ENCODE data around the gene CA10.

Gene CA10

GRCh38 chr17:52138752-52139151 is 19.8 kb downstream of the CA10 start:
- DNase-seq (ENCODE audit: low read depth, low spot score) = no peak
- TF ChIP-seq CTCF (IDR thresholded peaks at IDR 0.05; ENCODE audit: insufficient read depth, low read length, missing control alignments) = no peak
- ChIA-PET POLR2A (no interaction called here), CTCF (no interaction called here)
- no peak overlapping the region for H3K4me3 ChIP-seq (ENCODE audit: low read depth, low read length)

- CTCF ChIA-PET = interaction anchor here (1.1 kb wide), 1 partner anchor 25 kb away, joined by 3 read pairs; no protein-coding TSS in a partner anchor
- TF ChIP-seq CTCF (IDR thresholded peaks at IDR 0.05; ENCODE audit: insufficient read depth, low read length, missing control alignments) = no peak
- POLR2A ChIA-PET = no interaction called here
- H3K4me3 ChIP-seq (ENCODE audit: low read depth, low read length) = no peak overlapping the region
- DNase-seq (ENCODE audit: low read depth, low spot score) = no peak
Observed at GRCh38 chr17:52138350-52138749, 20.2 kb downstream of the CA10 start.

GRCh38 chr17:52136166-52136565 is 22.3 kb downstream of the CA10 start:
- no peak overlapping the region for H3K4me3 ChIP-seq (ENCODE audit: low read depth, low read length)
- POLR2A ChIA-PET = no interaction called here
- no peak for DNase-seq (ENCODE audit: low read depth, low spot score)
- CTCF ChIA-PET = no interaction called here
- TF ChIP-seq CTCF (IDR thresholded peaks at IDR 0.05; ENCODE audit: insufficient read depth, low read length, missing control alignments) = no peak

GRCh38 chr17:52134641-52135040 is 23.9 kb downstream of the CA10 start:
- CTCF ChIA-PET = no interaction called here
- POLR2A ChIA-PET = no interaction called here
- DNase-seq (ENCODE audit: low read depth, low spot score) = no peak

GRCh38 chr17:52128721-52129120 is 29.8 kb downstream of the CA10 start:
- ChIA-PET POLR2A (no interaction called here), CTCF (no interaction called here)
- no peak overlapping the region for H3K4me3 ChIP-seq (ENCODE audit: low read depth, low read length)
- DNase-seq (ENCODE audit: low read depth, low spot score) = no peak
- TF ChIP-seq CTCF (IDR thresholded peaks at IDR 0.05; ENCODE audit: insufficient read depth, low read length, missing control alignments) = no peak

More at GRCh38 chr17:52134641-52135040, 23.9 kb downstream of the CA10 start:
- no peak for TF ChIP-seq CTCF (IDR thresholded peaks at IDR 0.05; ENCODE audit: insufficient read depth, low read length, missing control alignments)
- no peak overlapping the region for H3K4me3 ChIP-seq (ENCODE audit: low read depth, low read length)

GRCh38 chr17:52124993-52125392 is 33.5 kb downstream of the CA10 start:
- TF ChIP-seq CTCF (IDR thresholded peaks at IDR 0.05; ENCODE audit: insufficient read depth, low read length, missing control alignments) = no peak
- POLR2A ChIA-PET = no interaction called here
- CTCF ChIA-PET = interaction anchor here (1.5 kb wide), 1 partner anchor 18 kb away, joined by 6 read pairs; no protein-coding TSS in a partner anchor

More at GRCh38 chr17:52124993-52125392, 33.5 kb downstream of the CA10 start:
- H3K4me3 ChIP-seq (ENCODE audit: low read depth, low read length) = no peak overlapping the region
- no peak for DNase-seq (ENCODE audit: low read depth, low spot score)

Data from AG04449 (cell line).